Glomerular visceral epithelial cell (primary cell): Measurements from ENCODE around the gene COBL.
A peak's percentile ranks its signal among the peaks of the same experiment; 100 is the strongest.

Experiments
- DNase-seq: peaks from one replicate; pipeline ENCODE4 v3.0.0-alpha.2; 2016; ENCODE audit errors: extremely low spot score

COBL gene

GRCh38 chr7:51148216-51148615 lies 168.4 kb downstream of the COBL start:
- DNase-seq = no peak

GRCh38 chr7:51146816-51147586 lies 169.6 kb downstream of the COBL start:
- DNase-seq = no peak

- no peak for DNase-seq
Measured at GRCh38 chr7:51144178-51144577, 172.4 kb downstream of the COBL start.

- DNase-seq = no peak
Measured at GRCh38 chr7:51142741-51143385, 173.7 kb downstream of the COBL start.

GRCh38 chr7:51141451-51142003 lies 175.1 kb downstream of the COBL start:
- peak; percentile 25 for DNase-seq

GRCh38 chr7:51140199-51141164 lies 176.1 kb downstream of the COBL start:
- DNase-seq = no peak

GRCh38 chr7:51139796-51140195 lies 176.8 kb downstream of the COBL start:
- no peak for DNase-seq

- no peak for DNase-seq
Measured at GRCh38 chr7:51138123-51139085, 178.2 kb downstream of the COBL start.

GRCh38 chr7:51135576-51135975 lies 181.0 kb downstream of the COBL start:
- DNase-seq = no peak

- DNase-seq = no peak
Measured at GRCh38 chr7:51134013-51134441, 182.6 kb downstream of the COBL start.

GRCh38 chr7:51132661-51133060 lies 183.9 kb downstream of the COBL start:
- no peak for DNase-seq

GRCh38 chr7:51129527-51130472 lies 186.8 kb downstream of the COBL start:
- no peak for DNase-seq

- no peak for DNase-seq
Measured at GRCh38 chr7:51128545-51129435, 187.8 kb downstream of the COBL start.

- no peak for DNase-seq
Measured at GRCh38 chr7:51127618-51127904, 189.0 kb downstream of the COBL start.

GRCh38 chr7:51126813-51127617 lies 189.6 kb downstream of the COBL start:
- no peak for DNase-seq

GRCh38 chr7:51126324-51126723 lies 190.3 kb downstream of the COBL start:
- DNase-seq = no peak

- no peak for DNase-seq
Measured at GRCh38 chr7:51124321-51124720, 192.3 kb downstream of the COBL start.
